Fibroblast of skin of right biceps (primary cell): ENCODE results near the gene TMEM184A.
"Not testable (repeated sequence)": the region's sequence is repeated elsewhere in the genome, so short reads cannot be mapped to it uniquely, and the experiment has no call there.

Experiments
- DNase-seq: peaks from one replicate; pipeline ENCODE4 v3.0.0-alpha.2; 2013

The TMEM184A gene

GRCh38 chr7:1588978-1589377, 33.0 kb upstream of the TMEM184A start:
- no peak for DNase-seq

DNA sequence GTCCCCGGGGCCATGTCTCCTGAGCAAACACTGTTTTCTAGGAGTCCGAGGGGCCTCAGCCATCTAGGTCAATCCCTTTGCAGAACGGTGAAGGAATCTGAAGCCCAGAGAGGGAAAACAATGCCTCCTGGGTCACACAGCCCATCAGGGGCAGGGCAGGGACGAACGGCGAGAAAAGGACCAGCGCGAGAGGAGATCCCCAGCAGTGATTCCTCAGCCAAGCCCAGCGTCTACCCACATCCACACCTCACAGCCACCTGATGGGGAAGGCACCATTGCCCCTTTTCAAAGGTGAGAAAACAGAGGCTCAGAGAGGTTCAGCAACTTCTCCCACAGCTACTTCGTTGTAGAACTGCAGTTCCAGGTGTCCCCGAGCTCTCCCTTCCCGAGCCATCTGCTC, 31.7 kb upstream of the TMEM184A start:
- no peak for DNase-seq

DNA sequence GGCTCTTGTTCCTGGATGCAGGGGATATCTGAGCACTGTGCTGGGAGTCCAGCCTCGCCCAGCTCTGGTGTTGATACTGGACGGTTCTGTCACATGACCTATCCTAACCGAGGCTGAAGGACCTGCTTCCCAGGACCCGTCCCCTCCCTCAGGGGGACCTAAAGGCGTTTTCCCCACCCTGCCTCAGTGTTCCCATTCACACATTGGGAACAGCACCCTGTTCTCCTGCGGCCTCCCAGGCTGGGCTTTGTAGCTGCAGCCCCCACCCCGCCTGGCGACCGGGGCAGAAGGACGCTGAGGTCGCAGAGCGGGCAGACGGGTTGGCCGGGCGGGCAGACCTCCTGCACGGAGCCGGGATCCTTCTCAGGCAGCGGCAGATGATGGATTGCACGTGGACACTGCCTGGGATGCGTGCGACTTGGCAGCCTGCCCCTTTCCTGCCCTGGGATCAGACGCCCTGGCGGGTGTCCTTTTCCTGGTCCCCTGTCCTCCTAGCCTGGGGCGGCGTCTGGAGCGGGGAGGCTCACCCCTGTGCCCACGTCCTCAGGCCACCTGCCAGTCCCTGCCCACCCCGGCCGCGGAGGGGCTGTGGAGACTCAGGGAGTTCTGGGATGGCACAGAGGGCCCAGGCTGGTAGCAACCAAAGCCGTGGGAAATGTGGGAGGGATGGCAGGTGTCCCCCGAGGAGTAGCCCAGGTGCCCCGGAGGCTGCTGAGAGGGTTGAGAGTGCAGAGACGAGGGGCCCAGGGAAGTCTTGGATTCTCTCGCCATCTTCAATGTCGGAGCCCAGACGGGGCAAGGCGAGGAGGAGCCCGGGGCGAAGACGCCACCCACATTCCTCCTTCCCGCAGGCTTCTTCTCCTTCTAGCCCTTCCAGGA, 31.1 kb upstream of the TMEM184A start:
- DNase-seq = no peak

DNA sequence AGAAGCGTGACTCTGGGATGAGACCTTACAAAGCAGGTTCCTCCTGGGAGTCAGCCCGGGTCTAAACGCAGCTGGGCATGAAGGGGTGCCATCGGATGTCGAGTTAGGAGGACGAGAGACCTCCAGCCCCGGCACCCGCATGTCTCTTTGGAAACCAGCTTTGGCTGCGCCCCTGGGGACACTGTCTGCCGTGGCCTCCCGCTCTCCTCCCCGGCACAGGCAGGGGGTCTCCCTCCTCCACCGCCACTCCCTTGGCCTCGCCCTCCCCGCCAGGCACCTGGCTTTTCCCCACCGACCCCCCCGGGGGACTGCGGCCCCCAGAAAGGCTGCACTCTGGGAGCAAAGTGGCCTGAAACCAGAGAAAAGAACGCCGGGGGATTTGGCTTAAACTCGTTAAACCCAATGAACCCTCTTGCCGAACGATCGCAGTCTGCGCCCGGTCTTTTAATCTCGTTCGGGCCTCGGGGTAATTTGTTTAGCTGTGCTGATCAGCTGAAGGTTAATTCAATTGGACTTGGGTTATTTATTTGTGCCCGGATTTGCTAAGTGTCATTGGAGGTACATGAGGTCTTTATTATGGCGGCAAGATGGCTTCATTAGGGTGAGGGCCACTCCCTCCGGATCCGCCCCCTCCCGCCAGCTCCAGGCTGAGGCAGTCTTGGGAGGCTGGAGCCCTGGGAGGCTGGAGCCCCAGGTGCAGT, 30.3 kb upstream of the TMEM184A start:
- DNase-seq = no peak

- no peak for DNase-seq
Measured at GRCh38 chr7:1585142-1585981, 29.4 kb upstream of the TMEM184A start.

GRCh38 chr7:1584700-1585099, 28.7 kb upstream of the TMEM184A start:
- no peak for DNase-seq

DNA sequence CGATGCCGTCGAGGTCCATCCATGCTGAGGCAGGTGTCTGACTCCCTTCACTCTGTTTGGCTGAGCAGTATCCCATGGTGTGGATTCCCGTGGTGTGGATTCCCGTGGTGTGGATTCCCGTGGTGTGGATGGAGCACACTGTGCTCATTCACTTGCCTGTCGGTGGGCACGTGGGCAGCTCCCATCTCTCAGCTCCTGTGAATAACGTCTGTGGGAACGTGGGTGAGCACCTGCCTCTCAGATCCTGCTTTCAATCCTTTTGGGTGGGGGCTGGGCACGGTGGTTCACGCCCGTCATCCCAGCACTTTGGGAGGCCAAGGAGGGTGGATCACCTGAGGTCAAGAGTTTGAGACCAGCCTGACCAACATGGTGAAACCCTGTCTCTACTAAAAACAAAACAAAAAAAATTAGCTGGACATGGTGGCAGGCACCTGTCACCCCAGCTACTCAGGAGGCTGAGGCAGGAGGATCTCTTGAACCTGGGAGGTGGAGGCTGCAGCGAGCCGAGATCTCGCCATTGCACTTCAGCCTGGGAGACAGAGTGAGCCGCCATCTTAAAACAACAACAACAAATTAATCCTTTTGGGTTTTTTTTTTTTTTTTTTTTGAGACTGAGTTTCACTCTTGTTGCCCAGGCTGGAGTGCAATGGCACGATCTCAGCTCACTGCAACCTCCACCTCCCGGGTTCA, 27.4 kb upstream of the TMEM184A start:
- DNase-seq = not testable (repeated sequence)

DNA sequence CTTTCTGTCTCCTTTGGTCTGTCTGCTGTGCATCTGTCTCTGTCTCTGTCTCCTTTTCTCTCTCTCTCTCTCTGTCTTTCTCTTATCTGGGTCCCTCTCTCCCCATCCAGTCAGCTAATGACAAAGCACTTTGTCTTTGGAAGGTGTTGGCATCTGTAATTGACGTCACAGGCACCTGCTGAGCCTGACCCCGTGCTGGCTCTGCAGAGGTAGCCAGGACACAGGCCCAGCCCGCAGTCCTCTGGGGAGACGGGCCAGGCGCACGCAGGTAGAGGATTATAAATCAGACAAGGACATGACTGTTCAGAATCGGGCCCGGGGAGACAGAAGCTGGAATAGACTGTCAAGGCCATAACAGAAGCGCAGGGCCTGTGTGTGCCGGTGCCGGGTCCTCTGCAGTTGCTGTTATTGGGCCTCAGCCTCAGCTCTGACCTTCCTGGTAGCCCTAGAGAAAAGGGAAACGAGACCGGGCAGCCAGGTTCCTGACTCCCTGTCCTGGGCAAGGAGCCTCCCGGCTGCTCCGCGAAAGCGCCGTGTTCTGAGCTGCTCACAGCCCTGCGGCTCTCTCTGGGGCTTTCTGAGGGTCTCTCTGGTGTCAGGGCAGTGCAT, 24.5 kb upstream of the TMEM184A start:
- DNase-seq = no peak

GRCh38 chr7:1579481-1580421, 23.7 kb upstream of the TMEM184A start:
- peak; percentile 59 for DNase-seq

DNA sequence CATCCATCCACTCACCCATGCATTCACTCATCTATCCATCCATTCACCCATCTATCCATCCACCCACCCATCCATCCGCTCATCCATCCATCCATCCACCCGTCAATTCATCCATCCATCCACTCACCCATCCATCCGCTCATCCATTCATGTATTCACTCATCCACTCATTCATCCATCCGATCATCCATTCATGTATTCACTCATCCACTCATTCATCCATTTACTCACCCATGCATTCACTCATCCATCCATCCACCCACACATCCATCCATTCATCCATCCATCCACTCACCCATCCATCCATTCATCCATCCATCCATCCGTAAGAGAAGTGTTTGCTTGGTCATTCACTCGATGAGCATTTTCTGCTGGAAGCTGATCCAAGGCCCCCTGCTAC, 22.5 kb upstream of the TMEM184A start:
- no peak for DNase-seq

DNA sequence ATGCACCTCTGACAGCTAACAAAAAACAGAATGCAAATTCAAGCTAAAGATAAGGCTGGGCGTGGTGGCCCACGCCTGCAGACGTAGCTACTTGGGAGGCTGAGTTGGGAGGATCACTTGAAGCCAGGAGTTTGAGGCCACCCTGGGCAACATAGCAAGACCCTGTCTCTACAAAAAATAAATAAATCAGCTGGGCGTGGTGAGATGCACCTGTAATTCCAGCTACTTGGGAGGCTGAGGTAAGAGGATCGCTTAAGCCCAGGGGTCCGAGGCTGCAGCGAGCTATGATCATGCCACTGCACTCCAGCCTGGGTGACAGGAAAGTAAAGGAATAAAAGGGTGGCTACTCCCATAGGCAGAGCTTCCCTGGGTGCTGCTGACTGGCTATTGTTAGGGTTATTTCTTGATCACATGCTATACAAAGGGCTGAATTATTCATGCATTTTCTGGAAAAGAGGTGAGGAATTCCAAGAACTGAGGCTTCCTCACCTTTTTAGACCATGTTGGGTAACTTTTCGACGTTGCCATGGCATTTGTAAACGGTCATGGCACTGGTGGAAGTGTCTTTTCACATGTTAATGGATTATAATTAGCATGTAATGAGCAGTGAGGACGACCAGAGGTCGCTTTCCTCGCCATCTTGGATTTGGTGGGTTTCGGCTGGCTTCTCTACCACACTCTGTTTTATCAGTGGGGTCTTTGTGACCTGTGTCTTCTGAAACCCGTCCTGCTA, 20.7 kb upstream of the TMEM184A start:
- no peak for DNase-seq

- no peak for DNase-seq
Measured at GRCh38 chr7:1575809-1576208, 19.8 kb upstream of the TMEM184A start.

- DNase-seq = no peak
Measured at GRCh38 chr7:1572111-1572822, 16.3 kb upstream of the TMEM184A start.

DNA sequence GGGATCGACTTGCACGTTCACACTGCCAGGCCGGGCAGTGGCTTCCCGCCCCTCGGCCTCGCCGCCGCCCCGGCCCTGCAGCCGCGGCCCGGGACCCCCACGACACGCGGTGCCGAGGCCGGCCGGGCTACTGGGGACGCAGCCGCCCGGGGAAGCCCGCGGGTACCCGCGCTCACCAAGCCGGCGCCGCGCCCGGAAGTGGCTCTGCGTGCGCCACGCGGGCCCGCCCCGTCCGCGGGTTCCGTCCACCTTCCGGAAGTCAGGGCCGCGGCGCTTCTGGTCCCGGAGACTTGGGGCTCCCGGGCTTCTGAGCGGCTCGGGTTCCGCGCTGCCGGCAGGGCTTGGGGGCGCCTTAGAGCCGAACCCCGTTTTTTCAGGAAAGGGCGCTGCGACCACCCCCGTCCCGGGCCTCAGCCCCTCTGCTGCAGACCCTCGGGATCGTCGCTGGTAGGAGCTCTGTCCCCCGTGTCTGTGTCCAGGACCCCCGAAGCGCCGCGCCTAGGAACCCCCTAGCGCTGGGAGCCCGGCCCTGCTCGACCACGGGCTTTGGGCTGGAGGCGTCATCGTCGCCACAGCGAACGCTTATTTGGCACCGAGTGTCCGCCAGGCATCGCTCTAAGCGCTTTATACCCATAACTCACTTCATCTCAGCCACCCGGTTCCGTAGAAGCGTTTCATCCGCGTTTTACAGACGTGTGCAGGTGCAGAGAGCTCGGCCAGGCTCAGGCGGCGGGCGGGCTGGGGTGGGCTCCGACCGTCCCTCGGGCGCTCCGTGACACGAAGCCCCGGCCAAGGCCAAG, 14.0 kb upstream of the TMEM184A start, which contains the start of gene PSMG3:
PSMG3 (minus strand) TSS at position 200 of the 800 bp plus-strand sequence. CDS start 693 bp downstream, outside the sequence.
- peak; percentile 92 for DNase-seq

- DNase-seq = peak; percentile 10
Measured at GRCh38 chr7:1569440-1569832, 13.4 kb upstream of the TMEM184A start.

- DNase-seq = peak; percentile 32
Measured at GRCh38 chr7:1569016-1569415, 13.0 kb upstream of the TMEM184A start.

GRCh38 chr7:1567896-1568510, 12.0 kb upstream of the TMEM184A start:
- peak; percentile 75 for DNase-seq
